ENCODE results near the gene KPNA3. TPM values are rescaled to one million over a fixed set of nuclear protein-coding genes. Genes with fewer than 3 reads are reported as not detected.

Gene KPNA3
- total and polyA plus RNA-seq, 12 donors, result 22.5 to 79.1 (median 55.0) TPM

GRCh38 chr13:49840266-49840665 is 47.8 kb upstream of the KPNA3 start:
- TF ChIP-seq, protein P1, sequence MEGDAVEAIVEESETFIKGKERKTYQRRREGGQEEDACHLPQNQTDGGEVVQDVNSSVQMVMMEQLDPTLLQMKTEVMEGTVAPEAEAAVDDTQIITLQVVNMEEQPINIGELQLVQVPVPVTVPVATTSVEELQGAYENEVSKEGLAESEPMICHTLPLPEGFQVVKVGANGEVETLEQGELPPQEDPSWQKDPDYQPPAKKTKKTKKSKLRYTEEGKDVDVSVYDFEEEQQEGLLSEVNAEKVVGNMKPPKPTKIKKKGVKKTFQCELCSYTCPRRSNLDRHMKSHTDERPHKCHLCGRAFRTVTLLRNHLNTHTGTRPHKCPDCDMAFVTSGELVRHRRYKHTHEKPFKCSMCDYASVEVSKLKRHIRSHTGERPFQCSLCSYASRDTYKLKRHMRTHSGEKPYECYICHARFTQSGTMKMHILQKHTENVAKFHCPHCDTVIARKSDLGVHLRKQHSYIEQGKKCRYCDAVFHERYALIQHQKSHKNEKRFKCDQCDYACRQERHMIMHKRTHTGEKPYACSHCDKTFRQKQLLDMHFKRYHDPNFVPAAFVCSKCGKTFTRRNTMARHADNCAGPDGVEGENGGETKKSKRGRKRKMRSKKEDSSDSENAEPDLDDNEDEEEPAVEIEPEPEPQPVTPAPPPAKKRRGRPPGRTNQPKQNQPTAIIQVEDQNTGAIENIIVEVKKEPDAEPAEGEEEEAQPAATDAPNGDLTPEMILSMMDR (IDR thresholded peaks at IDR 0.05), result no peak
- 90 to 96% methylated on average over 4 of the region's 4 CpGs for WGBS, 2 donors
- peak in 1 of 8 donors; percentile 48 for ATAC-seq
- Histone ChIP-seq H3K4me1 (peaks cover 0 to 6% (median 0%) of the 10 kb centered on the region in 9 donors), H3K36me3 (no peaks in the 10 kb centered on the region), H3K4me3 (no peak overlapping the region), H3K9me3 (no peaks in the 10 kb centered on the region), H3K27me3 (no peaks in the 10 kb centered on the region), H3K27ac (no peak overlapping the region)
- intact Hi-C loops (cut with DNase I), result loop anchor here in 2 of 10 donors (10.0 kb wide), 2 partner anchors 45 to 165 kb away; partner anchors contain the start of gene KPNA3 (in 1 of the 2)
- no peak for DNase-seq

DNA sequence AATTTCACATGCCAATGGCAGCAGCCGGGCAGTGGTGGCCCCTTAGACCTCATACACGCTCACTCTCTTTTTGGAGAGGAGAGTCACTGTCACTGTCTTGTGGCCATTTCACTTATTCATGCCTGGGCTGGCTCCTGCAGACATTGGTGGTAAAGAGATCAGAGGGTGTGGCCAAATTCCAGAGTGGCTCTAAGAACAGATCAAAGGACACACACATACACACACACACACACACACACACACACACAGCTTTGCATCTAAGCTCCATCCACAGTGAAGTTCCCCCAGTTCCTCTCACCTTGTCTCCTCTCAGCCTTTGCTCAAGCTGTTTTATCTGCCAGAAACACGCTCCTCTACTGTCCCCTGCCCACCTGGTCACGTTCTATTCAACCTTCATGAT is 46.5 kb upstream of the KPNA3 start:
- no peak for ATAC-seq
- Histone ChIP-seq H3K36me3 (no peaks in the 10 kb centered on the region), H3K27me3 (no peaks in the 10 kb centered on the region), H3K4me1 (peaks cover 0 to 6% (median 0%) of the 10 kb centered on the region in 9 donors), H3K4me3 (no peak overlapping the region), H3K27ac (no peak overlapping the region), H3K9me3 (no peaks in the 10 kb centered on the region)
- intact Hi-C loops (cut with DNase I), result no loop called here
- WGBS, 2 donors, result 94 to 95% methylated on average over 4 of the region's 4 CpGs
- TF ChIP-seq, protein P1 (IDR thresholded peaks at IDR 0.05), result no peak
- no peak for DNase-seq

DNA sequence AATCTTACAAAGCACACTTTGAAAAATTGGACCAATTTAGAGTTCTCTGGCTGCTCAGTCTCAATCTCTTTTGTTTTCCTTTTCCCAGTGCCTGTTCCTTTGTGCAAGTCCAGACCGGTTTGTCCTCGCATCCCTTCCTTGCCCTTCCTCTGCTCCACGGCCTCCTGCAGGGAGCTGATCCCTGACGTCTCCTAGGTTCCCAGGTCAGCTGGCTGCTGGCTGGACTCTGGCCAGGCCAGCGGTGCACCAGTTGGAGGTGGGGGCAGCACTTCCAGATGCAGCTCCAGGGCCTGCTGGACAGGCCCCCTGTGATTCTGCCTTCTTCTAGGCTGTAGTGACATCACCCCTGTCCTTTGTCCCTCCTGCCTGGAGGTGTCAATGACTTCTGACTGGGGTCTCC is 44.0 kb upstream of the KPNA3 start:
- Histone ChIP-seq H3K4me3 (no peak overlapping the region), H3K4me1 (peaks cover 0 to 6% (median 0%) of the 10 kb centered on the region in 9 donors), H3K36me3 (no peaks in the 10 kb centered on the region), H3K27ac (no peak overlapping the region), H3K27me3 (no peaks in the 10 kb centered on the region), H3K9me3 (no peaks in the 10 kb centered on the region)
- TF ChIP-seq, protein P1 (IDR thresholded peaks at IDR 0.05), result no peak
- ATAC-seq (no peak), DNase-seq (no peak)
- WGBS, 2 donors, result 34 to 50% methylated on average over 5 of the region's 5 CpGs
- intact Hi-C loops (cut with DNase I), result no loop called here

GRCh38 chr13:49833402-49833801 is 40.9 kb upstream of the KPNA3 start:
- no peak for ATAC-seq
- intact Hi-C loops (cut with DNase I), result no loop called here
- TF ChIP-seq, protein P1 (IDR thresholded peaks at IDR 0.05), result no peak

More at GRCh38 chr13:49833402-49833801, 40.9 kb upstream of the KPNA3 start:
- Histone ChIP-seq H3K27me3 (no peaks in the 10 kb centered on the region), H3K4me3 (no peak overlapping the region), H3K4me1 (no peaks in the 10 kb centered on the region), H3K36me3 (no peaks in the 10 kb centered on the region), H3K9me3 (peaks cover 0 to 10% (median 0%) of the 10 kb centered on the region in 11 donors), H3K27ac (no peak overlapping the region)
- DNase-seq, result no peak
- WGBS, 2 donors, result 85 to 94% methylated on average over 5 of the region's 5 CpGs
